HS-5 (cell line): ENCODE results near the gene ANKRD30B.
"Not testable (repeated sequence)": the region's sequence is repeated elsewhere in the genome, so short reads cannot be mapped to it uniquely, and the experiment has no call there.

Experiments
- DNase-seq: peaks from one replicate; pipeline ENCODE4 v3.0.0-alpha.2; 2012; ENCODE audit warnings: low read depth

Gene ANKRD30B, protein sequence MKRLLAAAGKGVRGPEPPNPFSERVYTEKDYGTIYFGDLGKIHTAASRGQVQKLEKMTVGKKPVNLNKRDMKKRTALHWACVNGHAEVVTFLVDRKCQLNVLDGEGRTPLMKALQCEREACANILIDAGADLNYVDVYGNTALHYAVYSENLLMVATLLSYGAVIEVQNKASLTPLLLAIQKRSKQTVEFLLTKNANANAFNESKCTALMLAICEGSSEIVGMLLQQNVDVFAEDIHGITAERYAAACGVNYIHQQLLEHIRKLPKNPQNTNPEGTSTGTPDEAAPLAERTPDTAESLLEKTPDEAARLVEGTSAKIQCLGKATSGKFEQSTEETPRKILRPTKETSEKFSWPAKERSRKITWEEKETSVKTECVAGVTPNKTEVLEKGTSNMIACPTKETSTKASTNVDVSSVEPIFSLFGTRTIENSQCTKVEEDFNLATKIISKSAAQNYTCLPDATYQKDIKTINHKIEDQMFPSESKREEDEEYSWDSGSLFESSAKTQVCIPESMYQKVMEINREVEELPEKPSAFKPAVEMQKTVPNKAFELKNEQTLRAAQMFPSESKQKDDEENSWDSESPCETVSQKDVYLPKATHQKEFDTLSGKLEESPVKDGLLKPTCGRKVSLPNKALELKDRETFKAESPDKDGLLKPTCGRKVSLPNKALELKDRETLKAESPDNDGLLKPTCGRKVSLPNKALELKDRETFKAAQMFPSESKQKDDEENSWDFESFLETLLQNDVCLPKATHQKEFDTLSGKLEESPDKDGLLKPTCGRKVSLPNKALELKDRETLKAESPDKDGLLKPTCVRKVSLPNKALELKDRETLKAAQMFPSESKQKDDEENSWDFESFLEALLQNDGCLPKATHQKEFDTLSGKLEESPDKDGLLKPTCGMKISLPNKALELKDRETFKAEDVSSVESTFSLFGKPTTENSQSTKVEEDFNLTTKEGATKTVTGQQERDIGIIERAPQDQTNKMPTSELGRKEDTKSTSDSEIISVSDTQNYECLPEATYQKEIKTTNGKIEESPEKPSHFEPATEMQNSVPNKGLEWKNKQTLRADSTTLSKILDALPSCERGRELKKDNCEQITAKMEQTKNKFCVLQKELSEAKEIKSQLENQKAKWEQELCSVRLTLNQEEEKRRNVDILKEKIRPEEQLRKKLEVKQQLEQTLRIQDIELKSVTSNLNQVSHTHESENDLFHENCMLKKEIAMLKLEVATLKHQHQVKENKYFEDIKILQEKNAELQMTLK (N-terminal part only)

DNA sequence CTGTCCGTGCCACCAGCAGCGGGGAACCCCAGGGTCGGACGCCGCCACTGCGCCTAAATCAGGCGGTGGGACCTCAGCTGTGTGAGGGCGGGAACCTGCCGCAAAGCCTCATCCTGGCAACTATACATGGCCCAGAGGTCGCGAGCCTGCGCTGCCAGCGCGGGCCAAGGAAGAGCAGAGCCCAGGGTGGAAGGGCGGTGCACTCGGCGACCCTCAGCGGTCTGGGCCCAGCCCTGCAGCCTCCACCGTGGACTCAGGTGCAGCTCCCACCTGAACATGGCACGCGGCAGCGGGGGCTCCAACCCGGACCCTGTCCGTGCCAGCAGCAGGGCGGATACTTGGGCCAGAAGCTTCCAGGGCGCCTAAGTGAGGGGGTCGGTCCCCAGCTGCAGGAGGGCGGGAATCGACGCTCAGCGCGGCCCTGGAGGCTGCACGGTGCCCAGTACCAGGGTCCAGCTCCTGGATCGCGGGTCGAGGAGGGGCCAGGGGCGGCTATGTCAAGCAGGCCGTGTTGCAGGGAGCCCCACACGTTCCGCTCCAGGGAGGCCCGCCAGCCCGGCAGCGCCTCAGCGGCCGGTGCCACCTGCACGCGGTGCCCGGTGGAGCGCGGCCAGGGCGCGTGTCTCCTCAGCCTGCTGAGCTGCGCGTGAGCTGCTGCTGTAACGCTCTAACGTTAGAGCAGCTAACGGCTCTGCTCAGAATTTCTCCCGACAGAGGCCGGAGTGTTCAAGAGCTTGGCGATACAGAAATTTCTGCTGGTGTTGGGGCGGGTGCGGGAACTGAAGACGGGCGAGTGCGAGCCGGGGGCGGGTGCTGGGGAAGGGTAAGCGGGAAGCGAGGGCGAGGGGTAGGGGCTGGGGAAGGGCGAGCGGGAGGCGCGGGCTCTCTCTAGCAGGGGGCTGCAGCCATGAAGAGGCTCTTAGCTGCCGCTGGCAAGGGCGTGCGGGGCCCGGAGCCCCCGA, at the start of gene ANKRD30B:
Gene ANKRD30B (plus strand): TSS at position 660 of the 962 bp plus-strand sequence. CDS start 248 bp downstream, at position 908.
- DNase-seq = no peak

DNA sequence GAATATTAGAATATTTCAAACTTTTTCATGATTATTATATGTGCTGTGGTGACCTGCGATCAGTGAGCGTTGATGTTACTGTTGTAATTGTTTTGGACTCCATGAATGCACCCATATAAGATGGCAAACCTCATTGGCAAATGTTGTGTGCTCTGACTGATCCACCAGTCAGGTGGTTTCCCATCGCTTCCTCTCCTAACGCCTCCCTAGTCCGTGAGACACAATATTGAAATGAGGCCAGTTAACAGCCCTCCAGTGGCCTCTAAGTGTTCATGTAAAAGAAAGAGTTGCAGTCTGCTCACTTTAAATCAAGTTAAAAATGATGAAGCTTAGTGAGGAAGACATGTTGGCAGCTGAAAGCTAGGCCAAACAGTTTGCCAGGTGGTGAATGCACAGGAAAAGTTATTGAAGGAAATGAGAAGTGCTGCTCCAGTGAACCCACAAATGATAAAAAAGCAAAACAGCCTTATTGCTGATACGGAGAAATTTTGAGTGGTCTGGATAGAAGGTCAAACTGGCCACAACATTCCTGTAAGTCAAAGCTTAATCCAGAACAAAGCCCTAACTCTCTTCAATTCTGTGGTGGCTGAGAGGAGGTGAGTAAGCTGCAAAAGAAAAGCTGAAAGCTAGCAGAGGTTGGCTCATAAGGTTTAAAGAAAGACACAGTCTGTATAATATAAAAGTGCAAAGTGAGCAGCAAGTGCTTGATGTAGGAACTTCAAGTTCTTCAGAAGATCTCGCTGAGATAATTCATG, 46.5 kb upstream of the ANKRD30B start:
- not testable (repeated sequence) for DNase-seq

DNA sequence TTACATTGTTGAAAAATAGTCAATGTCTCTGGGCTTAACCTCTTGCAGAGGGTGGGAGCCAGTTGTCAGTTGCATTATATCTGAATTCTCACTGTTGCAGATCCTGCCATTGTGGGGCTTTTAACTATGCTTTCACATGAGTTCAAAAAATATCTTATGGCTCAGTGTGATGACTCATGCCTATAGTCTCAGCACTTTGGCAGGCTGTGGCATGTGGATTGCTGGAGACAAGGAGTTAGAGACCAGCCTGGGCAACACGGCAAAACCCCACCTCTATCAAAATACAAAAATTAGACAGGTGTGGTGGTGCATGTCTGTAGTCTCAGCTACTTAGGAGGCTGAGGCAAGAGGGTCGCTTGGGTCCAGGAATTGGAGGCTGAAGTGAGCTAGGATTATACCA, 38.2 kb upstream of the ANKRD30B start:
- DNase-seq = peak; percentile 2

DNA sequence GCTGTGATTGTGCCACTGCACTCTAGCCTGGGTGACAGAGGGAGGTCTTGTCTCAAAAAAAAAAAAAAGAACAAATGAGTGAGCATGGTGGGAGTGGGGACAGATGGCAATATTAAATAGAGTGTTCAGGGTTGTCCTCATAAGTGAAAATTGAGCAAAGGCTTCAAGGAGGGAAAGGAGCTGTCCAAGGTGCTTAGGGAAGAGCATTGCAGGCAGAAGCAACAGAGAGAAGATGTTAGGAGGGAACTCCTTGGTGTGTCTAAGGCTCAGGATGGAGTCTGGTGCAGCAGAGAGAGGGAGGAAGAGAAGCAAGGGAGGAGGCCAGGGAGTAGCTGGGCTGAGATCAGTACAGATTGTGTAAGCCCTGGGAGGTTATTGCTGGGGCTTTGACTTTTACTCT, 26.4 kb upstream of the ANKRD30B start:
- not testable (repeated sequence) for DNase-seq

DNA sequence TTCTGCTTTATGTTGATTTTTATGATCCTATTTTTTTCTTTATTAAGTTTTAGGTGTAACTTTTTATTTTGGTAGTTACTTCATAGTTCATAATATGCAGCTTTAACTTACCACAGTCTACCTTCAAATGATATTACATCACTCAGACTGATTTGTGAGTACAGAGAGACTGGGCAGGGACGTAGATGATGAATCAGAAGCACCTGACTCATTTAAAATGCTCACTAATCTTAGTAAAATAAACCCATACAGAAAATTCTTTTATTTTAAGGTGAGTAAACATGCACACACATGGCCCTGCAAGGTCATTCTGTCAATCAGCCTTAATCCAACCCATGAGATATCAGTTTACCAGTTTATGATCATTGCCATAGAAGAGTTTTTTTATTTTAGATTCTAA, 8.9 kb upstream of the ANKRD30B start:
- peak; percentile 4 for DNase-seq

DNA sequence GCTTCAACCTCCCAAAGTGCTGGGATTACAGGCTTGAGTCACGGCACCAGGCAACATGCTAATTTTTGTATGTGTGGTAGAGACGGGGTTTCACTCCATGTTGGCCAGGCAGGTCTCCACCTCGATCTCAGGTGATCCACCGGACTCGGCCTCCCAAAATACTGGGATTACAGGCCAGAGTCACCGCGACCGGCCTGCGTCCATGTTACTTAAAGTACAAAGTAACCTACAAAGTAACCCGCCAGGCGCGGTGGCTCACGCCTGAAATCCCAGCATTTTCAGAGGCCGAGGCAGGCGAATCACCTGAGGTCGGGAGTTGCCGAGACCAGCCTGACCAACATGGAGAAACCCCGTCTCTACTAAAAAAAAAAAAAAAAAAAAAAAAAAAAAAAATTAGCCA, 1.1 kb upstream of the ANKRD30B start:
- no peak for DNase-seq

DNA sequence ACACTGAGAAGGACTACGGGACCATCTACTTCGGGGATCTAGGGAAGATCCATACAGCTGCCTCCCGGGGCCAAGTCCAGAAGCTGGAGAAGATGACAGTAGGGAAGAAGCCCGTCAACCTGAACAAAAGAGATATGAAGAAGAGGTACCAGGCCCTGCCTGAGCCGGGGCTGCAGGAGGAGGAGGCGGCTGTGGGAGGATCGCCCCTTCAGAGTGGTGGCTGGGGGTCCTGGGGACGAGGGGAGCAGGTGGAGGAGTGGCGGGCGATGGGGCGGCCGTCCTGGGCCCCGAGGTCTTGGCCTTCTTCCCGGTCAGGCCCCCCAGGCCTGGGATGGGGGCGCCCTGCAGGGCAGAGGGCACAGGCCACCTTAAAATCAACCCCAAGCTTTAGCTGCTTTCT, 524 bp downstream of the ANKRD30B start:
- no peak for DNase-seq

DNA sequence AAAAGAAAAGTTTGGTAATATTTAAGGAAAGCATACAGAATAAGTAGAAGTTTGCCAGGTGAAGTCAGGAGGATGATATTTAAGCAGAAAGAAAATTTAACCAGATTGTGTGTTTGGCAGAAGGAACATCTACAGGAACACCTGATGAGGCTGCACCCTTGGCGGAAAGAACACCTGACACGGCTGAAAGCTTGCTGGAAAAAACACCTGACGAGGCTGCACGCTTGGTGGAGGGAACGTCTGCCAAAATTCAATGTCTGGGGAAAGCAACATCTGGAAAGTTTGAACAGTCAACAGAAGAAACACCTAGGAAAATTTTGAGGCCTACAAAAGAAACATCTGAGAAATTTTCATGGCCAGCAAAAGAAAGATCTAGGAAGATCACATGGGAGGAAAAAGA, 15.6 kb downstream of the ANKRD30B start:
- not testable (repeated sequence) for DNase-seq

DNA sequence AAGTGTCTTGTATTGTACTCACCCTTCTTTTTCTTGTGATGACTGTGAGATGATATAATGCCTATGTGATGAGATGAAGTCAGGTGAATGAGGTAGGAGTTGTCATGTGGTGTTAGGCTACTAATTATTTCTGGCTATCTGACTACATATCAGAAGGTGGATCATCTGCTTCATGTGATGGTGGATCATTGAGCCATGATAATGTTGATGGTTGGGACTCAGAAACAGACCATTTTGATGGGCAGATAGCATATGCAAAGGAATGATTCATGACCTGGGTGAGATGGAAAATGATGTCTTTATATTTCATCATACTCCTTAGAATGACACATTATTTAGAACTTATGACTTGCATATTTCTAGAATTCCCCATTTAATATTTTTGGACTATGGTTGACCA, 19.5 kb downstream of the ANKRD30B start:
- peak; percentile 84 for DNase-seq

DNA sequence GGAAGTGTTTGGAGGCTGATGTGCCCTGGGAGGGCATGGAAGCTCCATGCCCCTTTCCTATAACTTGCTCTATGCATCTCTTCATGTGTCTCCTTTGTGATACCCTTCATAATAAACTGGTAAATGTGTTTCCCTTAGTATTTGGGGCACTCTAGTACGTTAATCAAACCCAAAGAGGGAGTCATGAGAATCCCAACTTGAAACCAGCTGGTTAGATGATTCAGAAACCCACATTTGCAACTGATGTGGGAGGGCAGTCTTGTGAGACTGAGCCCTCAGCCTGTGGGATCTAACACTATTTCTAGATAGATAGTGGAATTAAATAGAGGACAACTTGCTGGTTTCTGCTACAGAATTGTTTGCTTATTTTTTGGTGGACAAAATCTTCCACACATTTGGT, 20.3 kb downstream of the ANKRD30B start:
- peak; percentile 74 for DNase-seq

DNA sequence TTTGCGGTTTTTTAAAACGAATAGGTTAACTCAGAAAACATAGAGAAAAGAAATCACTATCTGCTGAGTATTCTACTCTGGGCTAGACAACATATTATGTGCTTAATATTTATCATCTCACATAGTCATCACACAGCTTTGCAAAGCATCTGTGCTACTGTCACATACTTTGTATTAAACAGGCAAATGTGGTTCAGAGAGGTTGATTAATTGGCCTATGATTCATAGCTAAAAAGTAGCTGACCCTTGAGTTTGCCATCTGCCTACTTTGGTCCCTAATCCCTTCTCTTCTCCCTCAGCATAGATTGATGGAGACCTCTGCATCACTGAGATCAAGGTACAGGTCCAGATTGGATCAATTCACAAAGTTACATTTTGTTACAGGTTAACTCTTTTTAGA, 21.4 kb downstream of the ANKRD30B start:
- DNase-seq = peak; percentile 43

DNA sequence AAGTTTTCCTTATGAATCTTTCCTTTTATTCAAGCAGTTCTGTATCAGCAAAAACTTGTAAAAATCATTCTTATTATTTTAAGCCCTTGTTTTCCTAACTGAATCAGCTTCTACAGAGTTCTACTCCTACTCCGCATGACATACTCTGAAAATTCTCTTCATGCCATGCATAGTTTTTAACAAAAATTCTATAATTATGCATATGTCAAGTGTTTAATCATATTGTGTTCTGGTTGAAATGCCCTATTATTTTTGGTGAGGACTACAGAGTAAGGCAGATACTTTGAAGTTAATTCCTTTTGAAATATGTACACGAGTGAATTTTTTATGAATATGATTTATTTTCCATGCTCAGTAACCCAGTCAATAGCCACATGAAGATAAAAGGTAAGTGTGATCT, 28.8 kb downstream of the ANKRD30B start:
- peak; percentile 36 for DNase-seq

DNA sequence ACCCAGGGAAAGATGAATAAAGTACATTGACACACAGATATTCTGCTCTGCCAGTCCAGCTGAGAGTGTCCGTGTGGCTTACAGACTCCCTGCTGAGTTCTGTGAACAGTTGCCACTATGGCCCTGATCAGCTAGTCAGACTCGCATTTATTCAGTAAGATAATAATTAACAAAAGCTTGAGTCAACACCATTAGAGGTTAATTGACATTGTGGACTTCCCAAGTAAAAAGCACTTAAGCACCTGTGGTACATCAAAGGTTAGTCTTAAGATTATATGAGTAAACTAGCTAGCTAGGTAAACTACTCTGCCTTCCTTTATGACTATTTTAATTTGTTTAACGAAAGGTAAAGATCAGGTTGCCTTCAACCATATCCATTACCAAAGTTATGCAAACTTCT, 33.7 kb downstream of the ANKRD30B start:
- DNase-seq = no peak

DNA sequence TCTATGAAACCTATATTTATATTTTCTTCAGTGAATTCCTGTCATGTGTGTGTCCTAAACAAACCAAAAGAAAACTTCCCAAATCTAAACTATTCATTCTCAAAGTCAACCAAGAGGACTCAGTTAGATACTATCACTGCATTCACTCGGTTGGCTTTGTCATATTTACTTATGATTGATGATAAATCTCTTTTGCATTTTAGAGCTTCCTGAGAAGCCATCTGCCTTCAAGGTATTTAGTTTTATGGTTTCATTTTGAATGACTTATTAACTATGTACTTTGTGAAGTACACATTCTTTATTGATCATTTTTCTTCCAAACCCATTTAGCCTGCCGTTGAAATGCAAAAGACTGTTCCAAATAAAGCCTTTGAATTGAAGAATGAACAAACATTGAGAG, 36.2 kb downstream of the ANKRD30B start:
- DNase-seq = no peak

DNA sequence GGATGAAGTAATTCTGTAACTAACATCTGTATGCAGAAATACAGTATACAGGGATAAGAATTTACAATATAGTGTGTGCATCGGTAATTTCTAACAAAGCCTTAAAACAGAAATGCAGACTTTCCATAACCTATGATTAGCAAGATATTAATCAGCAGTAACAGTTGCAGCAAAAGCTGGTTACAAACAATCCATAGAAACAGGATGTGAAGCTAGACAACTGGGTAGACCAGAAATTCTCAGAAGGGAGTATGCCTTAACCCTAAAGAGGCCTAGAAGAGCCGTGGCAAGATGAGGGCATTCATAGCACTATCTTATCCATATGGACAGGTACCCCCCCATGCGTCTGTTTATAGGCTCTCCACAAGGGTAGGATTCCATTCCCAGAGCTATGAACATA, 48.9 kb downstream of the ANKRD30B start:
- not testable (repeated sequence) for DNase-seq

DNA sequence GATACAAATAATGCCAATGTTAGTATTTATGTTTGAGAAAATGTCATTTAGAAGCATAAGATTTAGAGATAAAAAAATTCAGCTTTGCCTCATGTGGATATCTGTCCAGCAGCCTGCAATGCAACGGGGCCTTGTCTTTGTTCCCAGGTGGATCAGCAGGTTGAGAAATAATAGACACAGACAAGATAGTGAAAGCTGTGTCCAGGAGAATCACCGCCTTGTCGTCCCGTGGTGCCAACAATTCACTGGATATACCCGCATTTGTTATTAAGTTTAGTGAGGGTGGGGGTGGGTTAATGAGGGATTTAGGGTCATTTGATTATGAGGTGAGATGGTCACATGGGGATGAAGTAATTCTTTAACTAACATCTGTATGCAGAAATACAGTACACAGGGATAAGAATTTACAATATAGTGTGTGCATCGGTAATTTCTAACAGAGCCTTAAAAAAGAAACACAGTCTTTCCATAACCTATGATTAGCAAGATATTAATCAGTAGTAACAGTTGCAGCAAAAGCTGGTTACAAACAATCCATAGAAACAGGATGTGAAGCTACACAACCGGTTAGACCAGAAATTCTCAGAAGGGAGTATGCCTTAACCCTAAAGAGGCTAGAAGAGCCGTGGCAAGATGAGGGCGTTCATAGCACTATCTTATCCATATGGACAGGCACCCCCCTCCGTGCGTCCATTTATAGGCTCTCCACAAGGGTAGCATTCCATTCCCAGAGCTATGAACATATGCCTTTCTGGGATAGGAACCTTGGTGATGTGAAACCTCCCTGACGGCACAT, 50.2 kb downstream of the ANKRD30B start:
- DNase-seq = not testable (repeated sequence)

DNA sequence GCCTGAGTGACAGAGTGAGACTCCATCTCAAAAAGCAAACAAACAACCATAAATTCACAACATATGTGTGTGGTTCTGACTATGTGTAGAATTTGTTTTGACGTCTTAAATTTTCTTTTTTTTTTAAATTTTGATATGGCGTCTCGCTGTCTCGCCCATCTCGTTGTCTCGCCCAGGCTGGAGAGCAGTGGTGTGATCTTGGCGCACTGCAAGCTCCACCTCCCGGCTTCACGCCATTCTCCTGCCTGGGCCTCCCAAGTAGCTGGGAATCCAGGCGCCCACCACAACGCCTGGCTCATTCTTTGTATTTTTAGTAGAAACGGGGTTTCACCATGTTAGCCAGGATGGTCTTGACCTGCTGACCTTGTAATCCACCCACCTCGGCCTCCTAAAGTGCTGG, 63.1 kb downstream of the ANKRD30B start:
- DNase-seq = not testable (repeated sequence)

DNA sequence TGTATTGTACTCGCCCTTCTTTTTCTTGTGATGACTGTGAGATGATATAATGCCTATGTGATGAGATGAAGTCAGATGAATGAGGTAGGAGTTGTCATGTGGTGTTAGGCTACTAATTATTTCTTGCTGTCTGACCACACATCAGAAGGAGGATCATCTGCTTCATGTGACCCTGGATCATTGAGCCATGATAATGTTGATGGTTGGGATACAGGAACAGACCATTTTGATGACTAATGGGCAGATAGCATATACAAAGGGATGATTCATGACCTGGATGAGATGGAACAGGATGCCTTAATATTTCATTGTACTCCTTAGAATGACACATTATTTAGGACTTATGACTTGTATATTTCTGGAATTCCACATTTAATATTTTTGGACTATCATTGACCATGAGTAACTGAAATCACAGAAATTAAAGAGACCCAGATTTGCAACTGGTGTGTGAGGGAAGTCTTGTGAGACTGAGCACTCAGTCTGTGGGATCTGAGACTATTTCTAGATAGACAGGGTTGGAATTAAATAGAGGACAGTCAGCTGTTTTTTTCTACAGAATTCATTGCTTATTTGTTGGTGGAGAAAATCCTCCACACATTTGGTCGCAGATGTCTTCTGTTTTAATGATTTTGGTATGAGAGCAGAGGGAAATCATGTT, 79.1 kb downstream of the ANKRD30B start:
- DNase-seq = peak; percentile 92

DNA sequence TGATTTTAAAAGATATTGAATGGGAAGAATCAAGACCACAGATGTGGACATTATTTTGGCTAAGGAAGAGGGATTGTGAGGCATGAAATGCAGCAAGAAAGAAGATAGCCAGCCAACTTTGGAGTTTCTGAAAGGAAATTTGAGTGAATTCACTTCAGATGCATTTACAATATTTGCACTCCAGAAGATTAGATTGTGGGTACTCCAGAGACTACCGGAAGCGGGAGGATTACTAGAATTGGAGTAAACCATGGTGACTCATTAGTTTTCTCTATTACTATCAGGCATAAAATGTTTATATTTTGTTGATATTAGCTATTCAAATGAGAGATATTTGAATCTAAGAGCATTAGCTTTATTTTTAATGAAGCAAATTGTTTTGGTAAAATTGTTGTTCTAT, 93.6 kb downstream of the ANKRD30B start:
- DNase-seq = not testable (repeated sequence)
